ENCODE data around the gene RALGDS. TPM values are rescaled to one million over a fixed set of nuclear protein-coding genes. Genes with fewer than 3 reads are reported as not detected.

The RALGDS gene
- total RNA-seq, 1 experiment from 2014 or later = 25.8 TPM

- DNase-seq (ENCODE audit: low read depth, low spot score) (peak; percentile 73), ATAC-seq (peak; percentile 70)
- Histone ChIP-seq H3K4me3 (ENCODE audit: low read depth in 2 of 2, low read length in 2 of 2) (no peak overlapping the region), H3K36me3 (ENCODE audit: control insufficient read depth, insufficient read depth, low read length) (no peaks in the 10 kb centered on the region), H3K27ac (ENCODE audit: low read length) (peak overlapping the region; percentile 83), H3K9me3 (ENCODE audit: control insufficient read depth, insufficient read depth, low read depth, low read length) (no peaks in the 10 kb centered on the region), H3K4me1 (ENCODE audit: control insufficient read depth, insufficient read depth, low read length) (peaks cover 66% of the 10 kb centered on the region), H3K27me3 (ENCODE audit: control insufficient read depth, insufficient read depth, low read length) (no peaks in the 10 kb centered on the region)
- CTCF ChIA-PET = interaction anchor here (4.0 kb wide), 1 partner anchor 9 kb away, joined by 20 read pairs; no protein-coding TSS in a partner anchor
- POLR2A ChIA-PET = no interaction called here
- TF ChIP-seq REST (IDR thresholded peaks at IDR 0.05; ENCODE audit: insufficient read depth in 1 of 2, low read depth in 2 of 2, low read length in 1 of 2) (0 out of 4 replicates have a peak, but pooled peaks of 1 of the 2 experiments have one; percentile 12), POLR2AphosphoS5 (IDR thresholded peaks at IDR 0.05; ENCODE audit: low read depth, low read length) (no peak), TCF7L2 (IDR thresholded peaks at IDR 0.05; ENCODE audit: low read depth, low read length) (no peak)
- intact Hi-C loops (cut with micrococcal nuclease; ENCODE audit: unreplicated experiment) (no loop called here), in situ Hi-C loops (cut with HindIII; ENCODE audit: low pct_unique_long_range_greater_than_20kb, low sequenced_read_pairs) (no loop called here)
- BruUV-seq (replicated peaks) = no TSS peak
Observed at GRCh38 chr9:133135146-133135745, 14.2 kb upstream of the RALGDS start.

DNA sequence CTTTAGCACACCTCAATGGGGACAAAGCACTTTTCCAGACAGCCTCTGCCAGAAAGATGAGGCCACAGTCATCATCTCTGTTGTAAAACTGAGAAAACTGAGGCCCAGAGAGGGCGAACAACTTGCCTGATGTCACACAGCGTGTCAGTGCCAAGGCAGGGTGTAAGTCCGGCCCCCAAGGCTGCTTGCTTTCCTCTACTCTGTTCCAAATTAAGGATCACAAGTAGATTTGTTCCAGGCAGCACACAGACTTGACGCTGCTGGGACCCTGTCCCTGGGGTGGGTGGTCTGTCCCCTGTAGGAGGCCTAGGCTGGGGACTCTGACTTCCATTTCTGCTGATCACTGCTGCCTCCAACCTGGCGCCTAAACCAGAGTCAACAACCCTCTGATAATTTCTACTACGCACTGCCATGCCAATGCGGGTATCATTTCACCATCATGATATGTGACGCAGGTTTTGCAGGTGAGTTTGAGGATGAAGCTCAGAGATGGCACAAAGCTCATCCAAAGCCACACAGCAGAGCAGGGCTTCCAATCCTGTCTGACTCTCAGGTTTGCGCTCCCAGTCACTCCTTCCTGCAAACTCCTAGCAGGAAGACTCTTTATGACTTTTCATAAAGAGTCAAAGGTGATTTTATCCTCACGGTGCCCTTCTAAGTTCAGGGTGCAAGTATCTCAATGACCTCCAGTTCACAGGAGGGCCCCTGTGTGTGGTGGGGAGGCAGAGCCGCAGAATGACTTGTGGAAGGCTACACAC lies 13.5 kb upstream of the RALGDS start:
- Histone ChIP-seq H3K4me1 (ENCODE audit: control insufficient read depth, insufficient read depth, low read length) (peaks cover 63% of the 10 kb centered on the region), H3K4me3 (ENCODE audit: low read depth in 2 of 2, low read length in 2 of 2) (peak overlapping the region in 1 of 2 experiments; percentile 13; a peak in 2 of 4 replicates), H3K27ac (ENCODE audit: low read length) (peak overlapping the region; percentile 83), H3K36me3 (ENCODE audit: control insufficient read depth, insufficient read depth, low read length) (no peaks in the 10 kb centered on the region), H3K9me3 (ENCODE audit: control insufficient read depth, insufficient read depth, low read depth, low read length) (no peaks in the 10 kb centered on the region), H3K27me3 (ENCODE audit: control insufficient read depth, insufficient read depth, low read length) (no peaks in the 10 kb centered on the region)
- ATAC-seq = no peak; the same call in 1 of the 2 replicates
- DNase-seq (ENCODE audit: low read depth, low spot score) = no peak
- intact Hi-C loops (cut with micrococcal nuclease; ENCODE audit: unreplicated experiment) (no loop called here), in situ Hi-C loops (cut with HindIII; ENCODE audit: low pct_unique_long_range_greater_than_20kb, low sequenced_read_pairs) (no loop called here)
- ChIA-PET CTCF (interaction anchor here (4.0 kb wide), 1 partner anchor 10 kb away, joined by 20 read pairs; no protein-coding TSS in a partner anchor), POLR2A (no interaction called here)
- TF ChIP-seq, protein P1, sequence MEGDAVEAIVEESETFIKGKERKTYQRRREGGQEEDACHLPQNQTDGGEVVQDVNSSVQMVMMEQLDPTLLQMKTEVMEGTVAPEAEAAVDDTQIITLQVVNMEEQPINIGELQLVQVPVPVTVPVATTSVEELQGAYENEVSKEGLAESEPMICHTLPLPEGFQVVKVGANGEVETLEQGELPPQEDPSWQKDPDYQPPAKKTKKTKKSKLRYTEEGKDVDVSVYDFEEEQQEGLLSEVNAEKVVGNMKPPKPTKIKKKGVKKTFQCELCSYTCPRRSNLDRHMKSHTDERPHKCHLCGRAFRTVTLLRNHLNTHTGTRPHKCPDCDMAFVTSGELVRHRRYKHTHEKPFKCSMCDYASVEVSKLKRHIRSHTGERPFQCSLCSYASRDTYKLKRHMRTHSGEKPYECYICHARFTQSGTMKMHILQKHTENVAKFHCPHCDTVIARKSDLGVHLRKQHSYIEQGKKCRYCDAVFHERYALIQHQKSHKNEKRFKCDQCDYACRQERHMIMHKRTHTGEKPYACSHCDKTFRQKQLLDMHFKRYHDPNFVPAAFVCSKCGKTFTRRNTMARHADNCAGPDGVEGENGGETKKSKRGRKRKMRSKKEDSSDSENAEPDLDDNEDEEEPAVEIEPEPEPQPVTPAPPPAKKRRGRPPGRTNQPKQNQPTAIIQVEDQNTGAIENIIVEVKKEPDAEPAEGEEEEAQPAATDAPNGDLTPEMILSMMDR (IDR thresholded peaks at IDR 0.05) = no peak
- TF ChIP-seq REST (IDR thresholded peaks at IDR 0.05; ENCODE audit: insufficient read depth in 1 of 2, low read depth in 2 of 2, low read length in 1 of 2) (no peak), SIN3A (IDR thresholded peaks at IDR 0.05; ENCODE audit: borderline replicate concordance, insufficient read depth, low read depth, low read length) (no peak), POLR2AphosphoS5 (IDR thresholded peaks at IDR 0.05; ENCODE audit: low read depth, low read length) (no peak), TCF7L2 (IDR thresholded peaks at IDR 0.05; ENCODE audit: low read depth, low read length) (no peak)
- no TSS peak for BruUV-seq (replicated peaks)
